Activated CD4-positive, alpha-beta T cell treated with anti-CD3 and anti-CD28 coated beads, Interleukin-2, amount 50 U/mL, for 1 hour (primary cell): ENCODE results near the gene LTBP2.

Experiments
- DNase-seq: peaks from one replicate; pipeline ENCODE4 v3.0.0-alpha.2; 2020

The LTBP2 gene

GRCh38 chr14:74569806-74570591 lies 42.0 kb downstream of the LTBP2 start:
- DNase-seq, result no peak

- no peak for DNase-seq
Measured at GRCh38 chr14:74569387-74569786, 42.6 kb downstream of the LTBP2 start.

- DNase-seq, result no peak
Measured at GRCh38 chr14:74568911-74569310, 43.1 kb downstream of the LTBP2 start.

GRCh38 chr14:74568380-74568649 lies 43.7 kb downstream of the LTBP2 start:
- no peak for DNase-seq

DNA sequence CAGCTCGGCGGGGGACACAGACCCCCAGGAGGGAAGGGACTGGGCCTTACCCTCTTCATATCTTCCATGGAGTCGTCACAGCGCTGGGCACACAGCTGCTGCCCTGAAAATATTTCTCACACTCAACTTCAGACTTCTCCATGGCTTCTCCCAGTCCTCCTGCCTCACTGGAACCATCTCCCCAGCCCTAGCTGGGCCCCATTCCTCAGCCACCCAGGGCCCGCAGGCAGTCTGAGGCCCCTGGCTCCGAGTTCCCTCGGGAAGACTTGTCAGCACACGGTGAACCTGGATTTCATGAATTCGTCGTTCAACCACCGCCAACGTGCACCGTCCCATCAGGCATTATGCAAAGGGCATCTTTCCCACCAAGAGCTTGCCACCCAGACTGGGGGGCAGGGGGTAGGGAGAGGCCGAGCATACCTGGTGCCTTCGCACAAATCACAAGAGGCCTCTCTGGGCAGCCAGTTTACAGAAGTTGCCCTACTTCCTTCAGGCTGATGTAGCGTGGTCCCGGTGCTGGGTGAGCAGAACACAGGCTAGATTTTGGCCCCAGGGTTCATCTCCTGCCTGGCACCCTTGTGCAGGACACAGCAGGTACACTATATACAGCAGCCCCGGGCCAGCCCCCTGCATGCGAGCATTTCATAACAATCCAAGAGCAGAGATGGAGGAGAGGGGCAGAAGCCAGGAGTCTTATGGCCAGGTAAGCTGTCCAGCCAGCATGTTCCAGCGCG lies 44.2 kb downstream of the LTBP2 start:
- DNase-seq, result no peak

DNA sequence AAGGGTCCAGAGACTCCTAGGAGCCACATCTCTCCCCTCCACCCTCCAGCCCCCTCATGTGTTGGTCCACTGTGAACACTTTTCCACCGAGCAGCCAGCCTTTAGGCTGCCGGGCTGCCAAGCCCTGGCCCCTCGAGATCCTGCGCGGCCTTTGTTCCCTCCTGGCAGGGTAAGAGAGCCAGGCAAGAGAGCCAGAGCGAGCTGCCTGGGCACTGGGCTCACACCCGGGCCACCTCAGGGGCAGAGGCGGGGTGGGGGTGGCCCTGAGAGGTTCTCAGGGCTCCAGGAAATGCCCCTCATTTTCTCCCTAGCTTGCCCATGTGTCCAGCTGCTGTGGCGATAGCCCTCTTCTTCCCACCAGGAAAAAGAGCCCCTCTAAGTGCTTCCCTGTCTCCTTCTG lies 44.8 kb downstream of the LTBP2 start:
- DNase-seq, result no peak

GRCh38 chr14:74566174-74567141 lies 45.6 kb downstream of the LTBP2 start:
- DNase-seq, result no peak

- no peak for DNase-seq
Measured at GRCh38 chr14:74563586-74564159, 48.4 kb downstream of the LTBP2 start.

- no peak for DNase-seq
Measured at GRCh38 chr14:74563233-74563585, 48.8 kb downstream of the LTBP2 start.

- no peak for DNase-seq
Measured at GRCh38 chr14:74562515-74563232, 49.4 kb downstream of the LTBP2 start.

- no peak for DNase-seq
Measured at GRCh38 chr14:74558655-74559054, 53.4 kb downstream of the LTBP2 start.

DNA sequence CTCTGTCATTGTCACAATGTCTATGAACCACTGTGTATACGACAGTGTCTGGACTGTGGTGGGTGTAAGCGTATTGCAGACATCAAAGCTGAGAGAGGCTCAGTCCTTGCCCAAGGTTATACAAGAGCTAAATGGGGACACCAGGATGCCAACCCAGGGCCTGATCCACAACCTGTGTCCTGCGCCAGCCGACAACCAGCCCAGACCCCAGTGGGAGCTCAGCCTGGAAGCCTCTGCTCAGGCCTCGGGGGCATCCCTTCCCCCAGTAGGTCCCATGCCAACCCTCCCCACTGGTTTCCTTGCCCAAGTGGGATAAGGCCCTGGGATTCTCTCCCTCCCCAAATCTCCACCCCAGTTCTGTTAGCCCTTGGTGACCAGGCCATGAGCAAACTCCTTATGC lies 54.3 kb downstream of the LTBP2 start:
- no peak for DNase-seq

GRCh38 chr14:74555476-74556050 lies 56.5 kb downstream of the LTBP2 start:
- no peak for DNase-seq

- no peak for DNase-seq
Measured at GRCh38 chr14:74554742-74555362, 57.2 kb downstream of the LTBP2 start.

DNA sequence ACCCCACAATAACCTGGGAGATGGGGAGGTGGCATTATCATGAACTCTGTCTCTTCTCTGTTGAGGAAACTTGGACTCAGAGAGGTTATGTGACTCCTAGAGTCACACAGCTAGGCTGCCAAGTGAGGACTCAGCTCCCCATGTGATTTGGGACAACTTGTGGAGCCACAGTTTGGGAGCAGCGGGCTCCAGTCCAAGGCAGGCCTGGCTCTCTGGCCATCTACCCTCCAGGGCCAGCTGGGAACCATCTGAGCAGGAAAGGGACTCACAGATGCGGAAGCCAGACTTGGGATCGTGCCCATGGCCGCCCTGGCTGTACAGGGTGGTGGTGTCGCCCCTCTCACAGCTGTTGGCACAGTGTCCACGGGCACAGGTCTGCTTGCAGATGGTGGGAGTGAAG lies 59.4 kb downstream of the LTBP2 start:
- DNase-seq, result no peak

DNA sequence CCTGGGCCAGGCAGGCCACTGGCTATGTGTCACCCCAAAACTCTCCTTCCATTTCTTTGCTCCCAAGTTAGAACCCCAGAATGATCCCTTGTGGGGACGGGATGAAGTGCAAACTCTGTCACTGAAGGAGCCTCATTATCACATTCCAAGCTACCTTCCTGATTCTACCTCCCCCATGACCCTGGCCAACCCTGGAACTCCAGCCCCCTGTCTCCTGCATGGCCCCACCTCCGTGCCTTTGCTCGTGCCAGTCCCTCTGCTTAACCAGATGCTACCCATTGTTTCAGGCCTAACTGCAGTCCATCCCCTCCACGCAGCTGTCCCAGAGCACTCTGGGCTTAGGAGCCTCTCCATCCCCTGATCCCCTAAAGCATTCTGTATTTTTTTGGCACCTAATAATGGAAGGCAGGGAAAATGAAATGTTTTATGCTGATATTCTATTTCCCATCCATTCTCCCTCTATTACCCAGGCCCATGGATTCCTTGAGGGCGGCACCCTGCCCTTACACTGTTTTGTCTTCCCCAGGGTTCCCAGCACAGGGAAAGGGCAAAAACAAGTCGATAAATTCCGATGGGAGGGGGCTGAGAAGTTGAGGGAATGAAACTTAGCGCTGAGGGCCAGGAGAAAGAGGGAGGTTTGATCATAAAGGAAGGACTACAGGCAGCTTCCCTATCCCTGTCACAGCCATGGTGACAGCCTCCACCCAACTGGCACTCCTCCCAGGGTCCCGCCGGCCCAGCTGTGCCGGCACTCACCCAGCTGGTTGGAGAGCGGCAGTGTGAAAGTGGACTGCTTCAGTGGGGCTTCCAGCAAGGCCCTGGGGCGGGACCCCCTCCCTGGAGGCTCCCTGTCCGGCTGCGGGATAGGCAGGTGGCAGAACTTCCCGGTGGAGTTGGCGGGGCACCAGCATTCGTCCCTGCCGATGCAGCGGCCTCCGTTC lies 60.3 kb downstream of the LTBP2 start:
- no peak for DNase-seq

DNA sequence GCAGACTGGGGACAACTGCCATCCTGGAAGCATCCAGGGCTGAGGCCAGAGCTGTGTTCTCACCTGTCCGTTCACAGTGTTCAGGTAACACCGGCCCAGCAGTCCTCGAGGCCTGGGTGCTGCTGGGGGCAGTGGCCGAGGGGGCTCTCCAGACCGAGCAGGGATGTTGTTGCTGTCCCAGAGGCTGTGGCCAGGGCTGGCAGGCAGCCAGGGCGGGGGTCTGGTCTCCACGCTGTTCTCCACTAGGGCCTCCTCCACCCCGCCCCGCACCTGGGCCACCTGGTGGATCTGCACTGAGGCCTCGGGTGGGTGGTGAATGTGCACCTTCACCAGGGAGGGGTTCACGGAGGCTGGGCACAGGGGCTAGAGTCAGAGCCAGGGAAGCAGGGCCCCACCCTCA lies 61.0 kb downstream of the LTBP2 start:
- DNase-seq, result no peak

GRCh38 chr14:74550071-74550470 lies 62.0 kb downstream of the LTBP2 start:
- no peak for DNase-seq

GRCh38 chr14:74549588-74549987 lies 62.4 kb downstream of the LTBP2 start:
- DNase-seq, result no peak

DNA sequence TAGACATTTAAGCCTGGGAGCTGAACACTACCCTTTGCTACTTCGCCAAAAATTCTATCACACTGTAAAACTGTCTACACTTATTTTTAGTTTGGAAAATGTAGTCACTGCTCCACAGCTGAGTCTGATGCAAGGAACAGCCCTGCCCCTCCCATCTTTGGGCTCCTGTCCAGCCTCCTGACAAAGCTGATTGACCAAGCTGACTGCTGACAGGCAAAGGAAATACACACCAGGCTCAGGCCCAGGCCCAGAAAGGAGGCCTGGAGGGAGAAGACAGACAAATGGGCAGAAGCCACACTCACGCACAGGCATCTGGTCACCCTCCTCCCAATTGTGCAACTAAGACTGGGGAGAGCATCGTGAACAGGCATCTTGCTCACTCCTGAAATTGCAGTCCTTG lies 63.2 kb downstream of the LTBP2 start:
- no peak for DNase-seq
